OCI-LY3 (cell line): Measurements from ENCODE around the gene VHLL.

Experiments used
- CTCF ChIP-seq: fragments of 200-600, 300-600 bp; sonication (generic); IDR thresholded peaks from 2 replicates; pipeline ENCODE4 v1.5.1; 2014; ENCODE audit warnings: antibody characterized with exemption, low read length, low read depth
- EZH2phosphoT487 ChIP-seq: fragments of 200-600 bp; shearing (Covaris generic); IDR thresholded peaks from 2 replicates; pipeline ENCODE4 v1.6.1; 2018; ENCODE audit warnings: antibody characterized with exemption, mixed run types, low read depth

- no peak for TF ChIP-seq CTCF
- no peak for TF ChIP-seq EZH2phosphoT487
Measured at GRCh38 chr1:156293098-156293434, 6.0 kb downstream of the VHLL start.
